OCI-LY7 (cell line): Measurements from ENCODE around the gene TNP2.

Source experiments
- CTCF ChIP-seq: fragments of 200-600 bp; sonication (generic); conservative IDR thresholded peaks from 2 replicates; pipeline ENCODE4 v1.5.1; 2014; ENCODE audit warnings: mild to moderate bottlenecking, antibody characterized with exemption, low read length, moderate library complexity, mixed read lengths
- EZH2phosphoT487 ChIP-seq: fragments of 200-600 bp; sonication (generic); IDR thresholded peaks from 2 replicates; pipeline ENCODE4 v1.6.1; 2018; ENCODE audit warnings: low read depth, borderline replicate concordance, mild to moderate bottlenecking, mixed run types, antibody characterized with exemption, low read length, moderate library complexity, mixed read lengths

DNA sequence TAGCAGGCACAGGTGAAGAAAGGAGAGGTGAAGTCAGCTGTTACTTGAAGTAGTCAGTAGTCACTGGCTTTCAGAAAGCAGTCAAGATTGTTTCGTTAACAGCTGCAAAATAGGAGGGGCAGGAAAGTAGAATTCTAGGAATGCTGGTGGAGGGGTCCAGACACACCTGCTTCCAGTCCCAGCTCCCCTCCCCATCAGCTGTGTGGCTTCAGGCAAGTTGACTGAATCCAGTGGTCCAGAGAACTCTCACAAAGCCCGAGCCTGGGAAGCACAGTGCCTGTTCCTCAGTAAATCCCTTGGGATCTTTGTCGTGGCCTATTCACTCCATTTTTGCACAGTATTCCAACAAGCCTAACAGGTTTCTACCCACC lies 8.5 kb downstream of the TNP2 start:
- TF ChIP-seq CTCF (no peak), EZH2phosphoT487 (no peak)
